ENCODE measurements around the gene AIFM2.

Gene AIFM2

GRCh38 chr10:70096705-70097420, 35.8 kb downstream of the AIFM2 start:
- Histone ChIP-seq H3K27ac (ENCODE audit: low read length) (no peak overlapping the region), H3K4me2 (ENCODE audit: insufficient read depth, low read length) (no peak overlapping the region), H3K9ac (ENCODE audit: low read depth, low read length) (no peak overlapping the region), H3K9me3 (ENCODE audit: insufficient read depth, low read length, severe bottlenecking) (no peaks in the 10 kb centered on the region), H3K27me3 (ENCODE audit: insufficient read depth, low read length, poor library complexity) (peaks cover 38% of the 10 kb centered on the region), H3K79me2 (ENCODE audit: insufficient read depth, low read length) (no peaks in the 10 kb centered on the region), H2AFZ (ENCODE audit: low read depth, low read length) (no peak overlapping the region), H4K20me1 (ENCODE audit: insufficient read depth, low read length) (no peaks in the 10 kb centered on the region), H3K4me1 (ENCODE audit: insufficient read depth, low read length) (peaks cover 7% of the 10 kb centered on the region; the same call in 1 of the 2 replicates), H3K4me3 (ENCODE audit: low read depth in 1 of 2, low read length in 2 of 2) (no peak overlapping the region), H3K36me3 (ENCODE audit: insufficient read depth, low read length) (no peaks in the 10 kb centered on the region)
- TF ChIP-seq CTCF (IDR thresholded peaks at IDR 0.05; ENCODE audit: borderline replicate concordance, extremely low read depth, low read length, poor library complexity, severe bottlenecking) (no peak), EZH2 (IDR thresholded peaks at IDR 0.05; ENCODE audit: borderline replicate concordance, low read depth, low read length, severe bottlenecking) (no peak)
- DNase-seq (no peak), ATAC-seq (ENCODE audit: insufficient read depth, low read depth) (no peak)

- H3K4me1 ChIP-seq (ENCODE audit: insufficient read depth, low read length), result peaks cover 7% of the 10 kb centered on the region; the same call in 1 of the 2 replicates
Measured at GRCh38 chr10:70096016-70096704, 36.5 kb downstream of the AIFM2 start.

GRCh38 chr10:70094250-70094649, 38.4 kb downstream of the AIFM2 start:
- ATAC-seq (ENCODE audit: insufficient read depth, low read depth) (no peak), DNase-seq (no peak)
- no peak for TF ChIP-seq CTCF (IDR thresholded peaks at IDR 0.05; ENCODE audit: borderline replicate concordance, extremely low read depth, low read length, poor library complexity, severe bottlenecking)
- TF ChIP-seq EZH2 (IDR thresholded peaks at IDR 0.05; ENCODE audit: borderline replicate concordance, low read depth, low read length, severe bottlenecking), result no peak
- no peak overlapping the region for H3K9ac ChIP-seq (ENCODE audit: low read depth, low read length)
- no peaks in the 10 kb centered on the region for H4K20me1 ChIP-seq (ENCODE audit: insufficient read depth, low read length)
- no peaks in the 10 kb centered on the region for H3K36me3 ChIP-seq (ENCODE audit: insufficient read depth, low read length)
- H3K4me3 ChIP-seq (ENCODE audit: low read depth in 1 of 2, low read length in 2 of 2), result no peak overlapping the region
- no peak overlapping the region for H3K27ac ChIP-seq (ENCODE audit: low read length)
- H2AFZ ChIP-seq (ENCODE audit: low read depth, low read length), result no peak overlapping the region
- no peaks in the 10 kb centered on the region for H3K79me2 ChIP-seq (ENCODE audit: insufficient read depth, low read length)
- no peak overlapping the region for H3K4me2 ChIP-seq (ENCODE audit: insufficient read depth, low read length)
- H3K27me3 ChIP-seq (ENCODE audit: insufficient read depth, low read length, poor library complexity), result peaks cover 38% of the 10 kb centered on the region
- H3K9me3 ChIP-seq (ENCODE audit: insufficient read depth, low read length, severe bottlenecking), result no peaks in the 10 kb centered on the region
- H3K4me1 ChIP-seq (ENCODE audit: insufficient read depth, low read length), result peaks cover 7% of the 10 kb centered on the region; the same call in 1 of the 2 replicates

More at GRCh38 chr10:70096016-70096704, 36.5 kb downstream of the AIFM2 start:
- Histone ChIP-seq H3K4me2 (ENCODE audit: insufficient read depth, low read length) (no peak overlapping the region), H3K27me3 (ENCODE audit: insufficient read depth, low read length, poor library complexity) (peaks cover 38% of the 10 kb centered on the region), H3K36me3 (ENCODE audit: insufficient read depth, low read length) (no peaks in the 10 kb centered on the region), H3K9me3 (ENCODE audit: insufficient read depth, low read length, severe bottlenecking) (no peaks in the 10 kb centered on the region), H3K4me3 (ENCODE audit: low read depth in 1 of 2, low read length in 2 of 2) (no peak overlapping the region), H4K20me1 (ENCODE audit: insufficient read depth, low read length) (no peaks in the 10 kb centered on the region), H3K27ac (ENCODE audit: low read length) (no peak overlapping the region), H3K79me2 (ENCODE audit: insufficient read depth, low read length) (no peaks in the 10 kb centered on the region), H3K9ac (ENCODE audit: low read depth, low read length) (no peak overlapping the region), H2AFZ (ENCODE audit: low read depth, low read length) (no peak overlapping the region)
- no peak for DNase-seq
- ATAC-seq (ENCODE audit: insufficient read depth, low read depth), result no peak
- no peak for TF ChIP-seq EZH2 (IDR thresholded peaks at IDR 0.05; ENCODE audit: borderline replicate concordance, low read depth, low read length, severe bottlenecking)
- no peak for TF ChIP-seq CTCF (IDR thresholded peaks at IDR 0.05; ENCODE audit: borderline replicate concordance, extremely low read depth, low read length, poor library complexity, severe bottlenecking)

Measured in DND-41 (cell line).